Gastrocnemius medialis (tissue), 4 donors: Measurements from ENCODE around the gene ZFP36L2.

Source experiments
- CTCF ChIP-seq, 5 experiments: fragments of 450-650 bp in 3 of 5; fragments of 200-600 bp in 2 of 5; sonication (generic) in 2 of 5; IDR thresholded peaks in 4 of 5; conservative IDR thresholded peaks in 1 of 5; 1 replicate in 4 of 5; 2 replicates in 1 of 5; pipeline ENCODE4 v1.5.1; 2016 to 2019; ENCODE audit warnings: antibody characterized with exemption in 5 of 5, mild to moderate bottlenecking in 3 of 5, moderate library complexity in 3 of 5
- POLR2A ChIP-seq, 2 donors: fragments of 450-650 bp; IDR thresholded peaks; one replicate each; pipeline ENCODE4 v1.6.1; 2017; ENCODE audit warnings: antibody characterized with exemption in 2 of 2, mild to moderate bottlenecking in 2 of 2, moderate library complexity in 2 of 2

- TF ChIP-seq POLR2A (IDR thresholded peaks at IDR 0.05), result no peak
- TF ChIP-seq CTCF (IDR thresholded peaks at IDR 0.05 in 4 of 5, conservative IDR thresholded peaks at IDR 0.05 in 1 of 5), result no peak
These were observed 10.6 kb downstream of the ZFP36L2 start for GRCh38 chr2:43215673-43216255.
